GM19372 (cell line): ENCODE data around the gene LMO7.
"Not testable (repeated sequence)": the region's sequence is repeated elsewhere in the genome, so short reads cannot be mapped to it uniquely, and the experiment has no call there.

Experiments
- ATAC-seq: cut with Tn5 transposase; IDR thresholded peaks from one replicate; pipeline ENCODE4 v1.9.1; 2021; ENCODE audit warnings: mild to moderate bottlenecking, low read depth, moderate library complexity; ENCODE audit not compliant: unreplicated experiment

Gene LMO7

DNA sequence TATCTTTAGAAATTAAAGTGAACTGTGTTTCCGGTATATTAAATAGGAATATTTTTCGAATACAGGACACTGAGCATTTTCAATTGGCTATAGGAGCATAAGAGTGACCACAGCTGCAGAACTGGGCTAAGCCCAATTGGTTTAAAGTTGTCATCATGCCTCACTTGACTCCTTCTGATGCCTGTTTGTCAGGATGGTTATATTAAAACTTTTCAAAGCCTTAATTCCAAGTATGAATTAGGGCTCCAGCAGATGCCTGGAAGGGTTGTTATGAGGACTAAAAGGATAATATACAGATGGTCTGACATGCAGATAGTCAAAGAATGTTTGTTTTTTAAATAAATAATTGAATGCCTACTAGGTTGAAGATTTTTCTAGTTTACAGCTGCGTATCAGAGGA, 100.0 kb downstream of the LMO7 start:
- ATAC-seq = no peak

DNA sequence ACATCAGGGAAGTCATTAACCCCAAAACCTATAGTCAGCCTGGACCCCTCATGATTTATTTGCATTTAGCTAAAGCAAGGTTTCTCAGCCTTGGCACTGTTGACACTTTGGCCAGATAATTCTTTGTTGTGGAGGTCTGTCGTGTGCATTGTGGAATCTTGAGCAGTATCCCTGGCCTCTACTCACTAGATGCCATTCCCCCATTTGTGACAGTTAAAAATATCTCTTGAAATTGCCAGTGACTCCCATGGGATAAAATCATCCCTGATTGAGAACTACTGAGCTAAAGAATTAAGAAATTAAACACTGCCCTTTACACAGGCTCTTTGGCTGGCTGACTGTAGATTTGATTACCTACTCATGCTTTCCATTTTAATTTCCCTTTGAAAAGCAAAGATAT, 102.7 kb downstream of the LMO7 start:
- ATAC-seq = no peak

DNA sequence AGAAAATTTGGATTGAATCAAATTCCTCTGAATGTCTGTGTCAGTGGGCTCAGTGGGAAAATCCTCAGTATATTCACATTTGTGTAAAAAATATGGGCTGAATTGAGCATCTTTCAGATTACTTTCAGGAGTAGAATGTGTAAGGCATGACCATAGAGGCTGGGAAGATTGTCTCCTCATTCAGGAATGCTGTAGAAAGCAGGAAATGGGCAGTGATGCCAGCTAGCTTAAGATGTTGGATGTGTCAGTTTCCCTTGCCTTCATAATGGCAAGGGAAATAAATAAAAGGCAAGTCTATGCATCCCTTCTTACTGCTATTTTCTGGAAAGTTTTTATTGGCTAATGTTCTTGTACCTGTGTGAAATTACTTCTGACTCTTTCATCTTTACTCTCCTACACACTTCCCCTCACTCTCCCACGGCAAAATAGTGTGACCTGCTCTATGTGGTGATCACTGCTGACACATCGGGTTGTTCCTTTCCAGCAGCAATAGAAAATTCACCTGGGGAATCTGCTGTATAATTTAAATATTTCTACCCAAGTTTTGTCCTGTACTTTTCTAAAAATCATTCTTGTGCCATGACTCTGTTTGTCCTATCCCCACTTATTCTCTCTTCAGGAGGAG, 103.2 kb downstream of the LMO7 start:
- ATAC-seq = peak; percentile 45

DNA sequence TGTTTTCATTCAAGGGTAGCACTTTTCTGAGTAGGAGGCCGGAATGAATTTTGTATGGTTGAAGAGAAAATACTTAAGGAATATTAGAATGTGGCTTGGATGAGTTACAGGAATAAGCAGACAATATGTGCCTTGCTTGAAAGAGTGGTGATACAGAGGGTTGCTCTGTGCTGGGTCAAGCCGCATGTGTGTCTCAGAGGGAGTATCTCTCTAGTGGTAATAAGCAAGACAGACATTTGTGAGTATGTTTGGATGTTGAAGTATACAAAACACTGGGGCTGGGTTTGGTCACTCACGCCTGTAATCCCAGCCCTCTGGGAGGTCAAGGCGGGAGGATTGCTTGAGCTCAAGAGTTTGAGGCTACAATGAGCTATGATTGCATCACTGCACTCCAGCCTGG, 103.9 kb downstream of the LMO7 start:
- ATAC-seq = no peak

DNA sequence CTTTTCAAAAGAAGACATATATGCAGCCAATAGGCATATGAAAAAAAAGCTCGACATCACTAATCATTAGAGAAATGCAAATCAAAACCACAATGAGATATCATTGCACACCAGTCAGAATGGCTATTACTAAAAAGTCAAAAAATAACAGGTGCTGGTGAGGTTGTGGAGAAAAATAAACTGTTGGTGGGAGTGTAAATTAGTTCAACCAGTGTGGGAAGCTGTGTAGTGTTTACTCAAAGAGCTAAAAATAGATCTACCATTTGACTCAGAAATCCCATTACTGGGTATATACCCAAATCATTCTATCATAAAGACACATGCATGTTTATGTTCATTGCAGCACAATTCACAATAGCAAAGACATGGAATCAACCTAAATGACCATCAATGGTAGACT, 106.9 kb downstream of the LMO7 start:
- ATAC-seq = not testable (repeated sequence)

DNA sequence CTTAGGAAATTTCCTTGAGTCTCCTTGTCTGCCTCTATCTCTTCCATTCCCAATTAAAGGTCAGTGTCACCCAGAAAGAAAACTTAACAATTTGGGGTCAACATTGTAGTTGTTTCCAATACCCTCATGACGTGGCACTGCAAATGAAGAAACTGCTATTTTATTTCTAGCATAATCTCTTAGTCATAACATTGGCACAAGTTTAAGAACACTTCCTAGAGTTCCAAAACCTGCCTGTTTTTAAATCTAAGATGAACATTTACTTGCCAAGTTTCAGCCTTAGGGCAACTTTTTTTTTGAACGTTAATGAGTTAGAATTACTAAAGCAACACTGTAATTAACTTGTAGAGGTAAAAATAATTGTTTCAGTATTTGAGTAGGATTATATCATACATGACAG, 108.0 kb downstream of the LMO7 start:
- no peak for ATAC-seq

DNA sequence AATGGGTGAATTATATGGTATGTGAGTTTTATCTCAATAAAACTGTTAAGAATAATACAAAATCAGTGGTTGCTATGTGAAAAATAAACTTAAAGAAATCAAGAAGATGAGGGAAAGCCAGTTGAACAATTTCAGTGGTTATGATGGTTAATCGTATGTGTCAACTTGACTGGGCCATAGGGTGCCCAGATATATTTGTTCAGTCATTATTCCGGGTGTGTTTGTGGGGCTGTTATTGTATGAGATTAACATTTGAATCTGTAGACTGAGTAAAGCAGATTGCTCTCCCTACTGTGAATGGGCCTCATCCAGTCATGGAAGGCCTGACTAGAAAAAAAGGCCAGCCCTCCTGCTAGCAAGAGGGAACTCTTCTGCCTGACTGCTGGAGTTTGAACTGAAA, 109.3 kb downstream of the LMO7 start:
- ATAC-seq = no peak

DNA sequence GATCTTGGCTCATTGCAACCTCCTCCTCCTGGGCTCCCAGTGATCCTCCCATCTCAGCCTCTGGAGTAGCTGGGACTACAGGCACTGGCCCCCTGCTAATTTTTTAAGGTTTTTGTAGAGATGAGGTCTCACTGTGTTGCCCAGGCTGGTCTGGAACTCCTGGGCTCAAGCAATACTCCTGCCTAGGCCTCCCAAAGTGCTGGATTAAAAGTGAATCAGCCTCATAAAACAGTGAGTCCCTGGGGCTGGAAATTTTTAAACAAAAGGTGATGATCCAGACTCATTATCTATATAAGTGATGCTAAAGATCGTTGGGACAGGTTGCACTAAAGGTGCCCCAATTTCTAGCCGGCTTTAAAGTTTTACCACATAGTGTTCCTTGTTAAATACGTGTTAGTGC, 112.7 kb downstream of the LMO7 start:
- no peak for ATAC-seq

DNA sequence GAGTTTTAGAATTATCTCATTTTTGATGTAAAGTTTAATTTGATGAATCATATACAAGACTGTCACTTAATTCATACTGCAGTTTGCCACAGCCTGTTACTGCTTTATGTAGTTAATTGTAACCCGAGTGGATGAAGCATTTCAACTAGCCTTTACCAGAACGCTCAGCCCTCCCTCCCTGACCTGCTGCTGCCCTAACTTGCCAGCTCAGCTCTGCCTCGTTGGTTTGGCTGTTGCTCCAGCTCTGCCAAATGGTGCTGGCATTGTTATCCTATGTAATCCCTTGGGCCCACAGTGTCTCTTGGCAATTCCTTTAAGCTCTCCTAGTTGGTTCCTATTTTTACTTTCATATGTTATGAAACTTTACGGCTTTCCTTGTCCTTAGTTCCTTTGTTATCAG, 113.3 kb downstream of the LMO7 start:
- ATAC-seq = no peak

DNA sequence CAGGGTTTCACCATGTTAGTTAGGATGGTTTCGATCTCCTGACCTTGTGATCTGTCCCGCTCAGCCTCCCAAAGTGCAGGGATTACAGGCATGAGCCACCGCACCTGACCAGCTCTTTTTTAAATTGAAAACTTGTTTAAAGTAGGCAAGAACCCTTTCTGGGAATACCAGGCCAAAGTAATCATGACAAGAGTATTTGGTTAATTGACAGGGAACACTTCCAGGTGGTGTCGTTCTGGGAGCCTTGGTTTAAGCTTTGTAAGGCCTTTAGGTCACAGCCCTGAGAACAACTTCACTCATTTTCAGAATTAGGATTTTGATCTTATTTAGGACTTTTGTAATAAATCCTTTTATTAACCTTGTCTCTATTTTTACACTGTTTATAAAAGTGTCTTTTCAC, 115.2 kb downstream of the LMO7 start:
- no peak for ATAC-seq

DNA sequence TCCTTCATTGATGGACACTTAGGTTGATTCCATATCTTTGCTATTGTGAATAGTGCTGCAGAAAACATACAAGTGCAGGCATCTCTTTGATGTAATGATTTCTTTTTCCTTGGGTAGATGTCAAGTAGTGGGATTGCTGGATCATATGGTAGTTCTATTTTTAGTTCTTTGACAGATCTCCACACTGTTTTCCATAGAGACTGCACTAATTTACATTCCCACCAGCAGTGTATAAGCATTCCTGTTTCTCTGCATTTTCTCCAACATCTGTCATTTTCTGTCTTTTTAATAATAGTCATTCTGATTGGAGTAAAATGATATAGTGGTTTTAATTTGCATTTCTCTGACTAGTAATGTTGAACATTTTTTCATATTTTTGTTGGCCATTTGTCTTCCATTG, 116.7 kb downstream of the LMO7 start:
- ATAC-seq = no peak

DNA sequence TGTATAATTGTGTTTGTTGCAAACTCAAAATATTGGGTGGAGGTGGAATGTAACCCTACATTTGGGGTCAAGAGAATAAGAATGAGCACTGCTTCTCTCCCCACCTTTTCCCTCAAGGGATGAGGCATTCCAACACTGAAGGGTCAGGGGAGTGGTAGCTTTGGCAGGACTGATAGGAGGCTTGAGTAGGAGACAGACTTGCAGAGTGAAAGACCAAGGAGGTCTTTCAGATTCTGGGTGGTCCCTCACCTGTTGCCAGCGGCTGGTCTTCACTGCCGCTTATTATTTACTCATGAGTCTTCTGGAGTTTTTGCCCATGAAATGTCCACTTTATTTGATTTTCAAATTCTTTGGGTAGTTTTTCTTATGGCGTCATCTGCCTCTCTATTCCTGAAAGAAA, 118.8 kb downstream of the LMO7 start:
- ATAC-seq = no peak

DNA sequence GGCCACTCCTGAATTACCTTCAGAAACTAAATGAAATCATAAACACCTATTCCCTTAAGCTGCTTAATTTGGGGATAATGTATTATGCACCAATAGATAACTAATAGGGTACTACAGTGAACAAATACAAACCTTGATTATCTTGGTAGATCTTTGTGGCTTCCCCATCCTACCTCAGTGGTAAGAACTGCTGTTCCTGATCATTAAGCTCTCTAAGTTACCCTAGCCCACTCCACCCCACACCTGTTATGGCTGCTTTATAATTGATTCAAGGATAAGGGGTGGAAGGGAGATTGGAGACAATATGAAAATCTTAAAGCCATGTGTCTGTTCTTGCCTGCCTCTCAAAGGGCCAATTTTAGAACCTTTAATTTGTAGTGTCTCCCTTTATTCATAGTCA, 121.2 kb downstream of the LMO7 start:
- no peak for ATAC-seq

DNA sequence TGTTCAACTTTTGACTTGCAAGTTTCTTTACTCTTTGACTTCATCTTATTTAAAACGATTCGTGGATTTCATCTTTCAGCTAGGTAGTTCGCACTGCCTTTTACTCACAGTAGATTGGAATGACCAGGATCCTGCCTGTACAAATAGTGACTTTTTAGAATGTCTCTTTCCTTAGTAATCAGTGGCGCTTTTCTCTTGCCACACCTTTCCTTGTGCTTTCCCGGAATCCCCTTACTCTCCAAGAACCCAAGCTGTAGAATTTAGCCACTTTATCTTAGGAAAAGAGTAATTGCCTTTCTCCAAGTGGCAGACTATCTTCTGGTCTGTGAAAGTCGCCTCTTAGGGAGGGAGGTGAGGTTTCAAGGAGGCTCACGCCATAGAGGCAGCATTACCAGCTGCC, 123.4 kb downstream of the LMO7 start:
- no peak for ATAC-seq

DNA sequence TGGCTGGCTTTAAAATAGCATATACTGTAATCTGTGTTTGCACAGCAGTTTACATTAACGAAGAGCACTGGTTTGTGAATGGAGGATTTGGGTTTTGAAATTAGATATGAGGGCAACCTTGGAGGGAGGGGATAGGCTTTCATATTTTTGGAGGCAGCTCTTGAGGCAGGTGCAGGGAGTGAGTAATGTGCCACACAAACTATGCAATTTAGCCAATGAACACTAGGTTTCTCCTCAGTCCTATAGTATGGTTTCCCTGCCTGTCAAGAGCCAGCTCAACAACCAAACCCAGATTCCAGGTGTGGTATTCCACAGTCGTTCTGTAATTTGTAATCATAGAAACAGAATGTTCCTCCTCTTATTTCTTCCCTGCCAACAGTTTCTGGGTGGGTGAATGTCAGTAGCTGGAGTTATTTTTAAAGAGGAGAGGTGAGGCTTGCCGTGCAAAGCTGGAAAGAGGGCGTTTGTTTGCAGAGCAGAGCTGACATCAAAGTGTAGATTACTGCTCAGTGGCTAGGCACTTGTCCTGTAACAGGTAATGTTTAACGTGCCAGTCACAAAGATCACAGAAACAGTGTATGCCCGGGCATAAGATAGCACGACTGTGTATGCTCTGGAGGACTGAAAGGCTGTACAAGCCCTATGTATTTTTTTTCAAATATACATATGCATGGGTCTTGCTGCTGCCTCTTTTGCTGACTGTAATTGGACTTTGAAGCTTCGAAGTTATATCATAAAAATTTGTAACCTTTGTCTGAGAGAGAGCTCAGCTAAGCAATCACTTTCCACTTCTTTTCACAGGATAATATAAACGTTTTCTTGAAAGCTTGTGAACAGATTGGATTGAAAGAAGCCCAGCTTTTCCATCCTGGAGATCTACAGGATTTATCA, 124.2 kb downstream of the LMO7 start:
- ATAC-seq = peak; percentile 38

DNA sequence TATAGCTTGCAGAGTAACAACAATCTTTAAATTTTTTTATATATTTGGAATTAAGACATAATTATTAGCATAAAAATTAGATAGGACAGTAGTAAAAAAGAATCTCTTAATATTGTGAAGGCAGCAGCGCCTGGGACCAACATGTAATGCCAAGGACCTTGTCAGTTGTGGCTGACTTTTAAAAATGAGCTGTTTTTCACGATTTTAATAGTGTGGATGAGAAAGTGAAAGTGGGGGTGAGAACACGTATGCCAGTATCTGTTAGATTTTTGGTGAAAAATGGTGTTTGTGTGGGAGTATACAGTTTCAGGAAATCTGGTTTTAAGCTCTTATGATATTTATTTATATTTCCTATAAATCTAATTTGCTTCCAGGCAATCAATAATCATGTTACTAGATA, 125.2 kb downstream of the LMO7 start:
- peak; percentile 27 for ATAC-seq

DNA sequence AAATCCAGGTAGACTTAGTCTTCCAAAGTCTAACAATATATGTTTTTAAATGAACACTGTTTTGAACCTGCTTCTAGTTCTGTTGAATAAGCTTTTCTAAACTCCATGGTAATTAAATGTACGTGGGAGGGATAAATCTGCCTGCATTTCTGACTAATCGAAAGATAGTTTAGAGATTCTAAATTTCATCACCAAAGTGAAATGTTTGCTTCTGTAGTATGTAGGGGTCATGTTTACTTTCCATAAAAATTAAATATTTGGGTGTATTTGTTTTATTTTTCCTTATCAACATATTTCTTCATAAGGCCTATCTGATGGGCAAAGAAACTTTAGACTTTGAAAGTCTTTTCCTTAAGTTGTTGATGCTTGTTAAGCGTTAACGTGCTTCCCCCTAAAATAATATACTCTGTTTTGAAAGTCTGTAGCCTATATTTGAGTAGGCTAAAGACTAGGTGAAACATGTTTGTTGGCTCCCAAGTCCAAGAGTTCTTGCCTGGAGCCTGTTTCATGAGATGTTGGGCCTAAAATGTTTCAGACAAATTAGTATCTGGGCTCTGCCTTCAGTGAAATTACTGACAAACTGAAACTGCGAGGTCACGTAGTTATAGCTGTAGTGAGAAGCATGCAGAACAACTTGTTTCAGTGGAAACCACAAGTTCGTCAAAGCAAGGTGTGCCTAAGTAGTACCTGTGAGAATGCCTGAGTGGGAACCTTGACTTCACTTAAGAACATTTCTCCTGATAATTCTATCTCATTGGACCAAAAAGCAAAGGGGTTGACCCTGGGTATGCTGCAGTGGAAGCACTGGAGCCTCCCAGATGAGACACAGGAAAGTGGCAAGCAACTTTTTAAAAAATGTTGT, 126.2 kb downstream of the LMO7 start:
- ATAC-seq = peak; percentile 87

DNA sequence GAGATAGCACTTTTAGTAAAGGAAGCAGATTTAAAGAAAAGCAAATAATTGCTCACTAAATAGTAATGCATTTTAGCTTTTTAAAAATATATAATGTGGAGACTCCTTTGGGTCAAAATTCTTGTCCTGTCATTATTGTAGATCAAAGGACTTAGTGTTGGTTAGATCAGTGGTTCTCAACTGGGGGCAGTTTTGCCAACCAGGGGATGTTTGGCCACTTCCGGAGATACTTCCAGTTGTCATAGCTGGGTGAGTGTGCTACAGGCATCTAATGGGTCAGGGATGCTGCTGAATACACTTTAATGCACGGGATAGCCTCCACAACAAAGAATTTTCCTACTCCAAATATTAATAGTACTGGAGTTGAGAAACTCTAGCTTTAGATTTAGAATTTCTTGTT, 126.8 kb downstream of the LMO7 start:
- no peak for ATAC-seq

DNA sequence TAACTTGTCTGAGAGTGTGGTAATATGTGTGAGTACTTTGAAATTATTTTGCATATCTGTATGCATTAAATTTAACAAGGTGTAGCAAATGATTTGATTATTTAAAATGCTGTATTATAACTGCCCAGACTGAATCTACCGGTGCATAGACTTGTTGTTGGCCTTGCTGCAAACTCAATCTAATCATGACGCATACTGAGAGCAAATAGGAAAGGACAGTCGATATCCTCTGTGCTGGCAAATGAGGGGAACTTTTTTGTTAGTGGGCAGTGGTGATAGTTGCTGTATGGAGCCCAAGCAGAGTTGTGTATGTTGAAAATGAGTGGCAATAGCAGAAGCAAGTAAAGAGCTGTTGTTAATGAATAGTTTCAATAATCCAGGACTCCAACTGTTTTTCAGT, 127.4 kb downstream of the LMO7 start:
- no peak for ATAC-seq

DNA sequence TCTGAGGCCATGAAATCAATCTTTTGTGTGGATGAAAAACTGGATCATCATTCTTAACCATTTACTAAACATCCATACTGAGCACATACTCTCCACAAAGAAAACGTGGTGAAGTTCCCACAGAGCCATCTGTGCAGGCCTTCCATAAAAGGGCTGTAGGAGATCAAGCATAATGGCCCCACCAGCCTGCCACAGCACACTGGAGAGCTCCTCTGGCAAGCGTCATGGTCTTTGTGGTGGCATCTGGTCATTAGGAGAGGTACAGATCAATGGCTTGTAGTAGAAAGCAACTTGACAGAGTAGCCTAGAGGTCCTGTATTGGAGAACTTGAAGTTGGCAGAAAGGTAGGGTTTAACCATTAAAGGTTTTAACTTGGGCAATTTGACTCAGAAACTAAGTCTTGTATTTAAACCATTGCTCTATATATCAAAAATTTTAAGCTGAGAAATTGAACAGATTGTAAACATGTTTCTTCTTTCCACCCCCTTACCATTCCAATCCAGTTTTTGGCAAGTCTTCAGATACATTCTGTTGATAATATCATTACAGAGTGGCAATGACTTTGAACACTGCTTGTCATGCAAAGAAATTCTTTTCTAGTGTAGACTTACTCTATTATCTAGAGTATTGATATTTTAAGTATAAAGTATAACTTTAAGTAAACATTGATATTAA, 128.3 kb downstream of the LMO7 start:
- ATAC-seq = no peak

DNA sequence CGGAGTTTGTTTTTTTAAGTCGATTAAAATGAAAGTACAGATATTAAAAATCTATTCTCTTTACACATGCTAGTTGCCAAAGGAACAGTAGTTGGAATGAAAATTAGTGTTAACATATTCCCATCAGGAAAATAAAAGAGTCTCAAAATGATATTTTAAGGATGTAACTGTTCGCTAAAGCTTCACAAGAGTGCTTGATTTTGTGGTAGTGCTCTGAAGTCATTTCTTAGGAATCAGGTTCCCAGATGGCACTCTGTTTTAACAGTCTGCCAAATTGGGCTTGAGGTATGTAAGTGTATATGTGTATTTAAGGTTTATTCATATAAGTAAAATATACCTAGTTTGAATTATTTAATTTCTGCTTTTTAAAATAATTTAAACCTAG, 128.8 kb downstream of the LMO7 start:
- no peak for ATAC-seq
